Cerebellar nuclear complex (tissue), 1 donor: ENCODE results near the gene PPP1R12C.

Experiments
- DNase-seq, 2 experiments: peaks; one replicate each; lab custom pipeline; 2025; lab: John Stamatoyannopoulos, UW

Gene PPP1R12C

GRCh38 chr19:55089342-55089944, 28.0 kb downstream of the PPP1R12C start:
- no peak for DNase-seq

- DNase-seq, result no peak
These were observed 28.7 kb downstream of the PPP1R12C start for GRCh38 chr19:55088543-55089341.

- DNase-seq, result no peak
These were observed 29.4 kb downstream of the PPP1R12C start for GRCh38 chr19:55088021-55088451.

- no peak for DNase-seq
These were observed 29.9 kb downstream of the PPP1R12C start for GRCh38 chr19:55087542-55087901.

- DNase-seq, result peak in 1 of 2 experiments; percentile 13
These were observed 30.5 kb downstream of the PPP1R12C start for GRCh38 chr19:55086730-55087541.

- DNase-seq, result no peak
These were observed 31.3 kb downstream of the PPP1R12C start for GRCh38 chr19:55085923-55086715.

GRCh38 chr19:55084416-55084815, 33.0 kb downstream of the PPP1R12C start:
- no peak for DNase-seq

- DNase-seq, result no peak
These were observed 34.2 kb downstream of the PPP1R12C start for GRCh38 chr19:55083004-55083850.

- no peak for DNase-seq
These were observed 35.2 kb downstream of the PPP1R12C start for GRCh38 chr19:55082020-55082851.

GRCh38 chr19:55081770-55082019, 35.7 kb downstream of the PPP1R12C start:
- no peak for DNase-seq

- no peak for DNase-seq
These were observed 36.3 kb downstream of the PPP1R12C start for GRCh38 chr19:55080968-55081769.

- no peak for DNase-seq
These were observed 37.1 kb downstream of the PPP1R12C start for GRCh38 chr19:55080121-55080967.

- DNase-seq, result no peak
These were observed 37.9 kb downstream of the PPP1R12C start for GRCh38 chr19:55079400-55080038.

GRCh38 chr19:55078996-55079395, 38.4 kb downstream of the PPP1R12C start:
- no peak for DNase-seq

GRCh38 chr19:55077106-55077505, 40.3 kb downstream of the PPP1R12C start:
- DNase-seq, result no peak

- no peak for DNase-seq
These were observed 41.1 kb downstream of the PPP1R12C start for GRCh38 chr19:55076321-55076720.

- no peak for DNase-seq
These were observed 42.0 kb downstream of the PPP1R12C start, which contains the start of gene EPS8L1 for GRCh38 chr19:55075371-55075998. TSS of gene EPS8L1 (plus strand) at chr19:55075869. CDS start at chr19:55076445, 576 bp downstream.
